ENCODE measurements around the gene PANX1. TPM values are rescaled to one million over a fixed set of nuclear protein-coding genes. Genes with fewer than 3 reads are reported as not detected.

The PANX1 gene
- total RNA-seq, 1 experiment from 2014 or later = 21.9 TPM

DNA sequence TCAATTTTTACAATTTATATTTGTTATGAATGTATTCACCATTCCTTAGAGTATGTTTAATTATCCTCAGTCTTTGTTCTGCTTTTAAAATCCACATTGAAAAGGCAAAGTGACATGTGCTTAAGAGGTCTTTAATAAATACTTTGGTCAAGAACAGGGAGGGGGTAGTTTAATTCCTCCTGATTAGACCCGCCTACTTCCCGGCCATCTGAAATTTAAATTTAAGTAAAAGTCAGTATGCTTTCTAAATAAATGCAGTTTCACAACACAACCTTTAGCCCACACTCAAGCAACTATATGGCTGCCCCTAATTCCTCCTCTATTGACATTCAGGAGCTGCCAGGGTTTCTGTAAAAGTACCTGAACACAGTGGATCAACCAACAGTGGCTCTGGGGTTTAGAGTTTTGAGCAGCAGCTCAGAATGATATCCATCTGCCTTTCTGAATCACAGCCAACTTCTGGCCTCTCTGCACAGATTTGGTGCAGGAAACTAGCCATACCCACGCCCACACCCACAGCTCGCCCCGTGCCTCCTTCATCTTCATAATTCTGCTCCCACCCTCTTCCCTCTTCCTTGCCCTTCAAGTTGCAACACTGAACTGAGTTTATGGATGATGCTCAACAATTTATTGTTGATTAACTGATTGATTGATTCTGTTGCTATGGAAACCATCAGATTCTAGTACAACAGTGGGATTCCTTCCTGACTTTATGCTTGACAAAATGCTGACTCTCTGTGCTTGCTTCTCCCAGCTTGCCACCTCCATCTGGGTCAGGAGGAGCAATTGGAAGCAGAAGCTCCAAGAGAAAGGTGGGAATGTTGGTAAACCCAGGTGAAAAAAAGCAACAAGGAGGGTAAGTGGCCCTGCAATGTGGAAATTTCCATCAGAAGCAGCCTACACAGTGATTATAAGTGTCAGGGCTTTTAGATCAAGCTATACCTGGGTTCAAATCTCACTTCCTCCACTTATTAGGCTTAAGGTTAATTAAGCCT is 70.8 kb downstream of the PANX1 start:
- Histone ChIP-seq H3K4me2 (ENCODE audit: low read length) (no peak overlapping the region), H3K36me3 (ENCODE audit: control insufficient read depth in 1 of 2, insufficient read depth in 2 of 2, low read length in 2 of 2) (no peaks in the 10 kb centered on the region), H3K27ac (ENCODE audit: low read depth, low read length) (no peak overlapping the region), H3K4me1 (ENCODE audit: control insufficient read depth in 1 of 2, insufficient read depth in 2 of 2, low read length in 2 of 2) (no peaks in the 10 kb centered on the region; a peak in 1 of 4 replicates), H3K9me3 (ENCODE audit: control insufficient read depth in 1 of 2, insufficient read depth in 1 of 2, low read depth in 1 of 2, low read length in 2 of 2) (no peaks in the 10 kb centered on the region), H4K20me1 (ENCODE audit: insufficient read depth) (no peaks in the 10 kb centered on the region), H3K9me2 (ENCODE audit: insufficient read depth) (no peaks in the 10 kb centered on the region), H3K27me3 (ENCODE audit: insufficient read depth, low read length) (no peaks in the 10 kb centered on the region), H3K4me3 (replicated peaks in 1 of 2; ENCODE audit: low read depth in 1 of 2, low read length in 2 of 2) (no peak overlapping the region), H3K79me2 (ENCODE audit: insufficient read depth, low read length) (no peaks in the 10 kb centered on the region), H3K9ac (ENCODE audit: low read length) (no peak overlapping the region), H2AFZ (ENCODE audit: low read depth, low read length, poor library complexity, severe bottlenecking) (no peak overlapping the region)
- ChIA-PET CTCF (no interaction called here), POLR2A (no interaction called here), RAD21 (ENCODE audit: low non-redundant PET in 1 of 2, low total read pairs in 2 of 2, uncharacterized antibody in 2 of 2, unreplicated experiment in 2 of 2) (no interaction called here)
- intact Hi-C loops (cut with micrococcal nuclease) = no loop called here
- no peak for ATAC-seq
- no peak for TF ChIP-seq SRF (IDR thresholded peaks at IDR 0.05; ENCODE audit: low read depth)
- TF ChIP-seq TCF7L2 (IDR thresholded peaks at IDR 0.05; ENCODE audit: borderline replicate concordance, extremely low read depth, insufficient read depth, insufficient read length) = no peak
- TF ChIP-seq, protein P1, sequence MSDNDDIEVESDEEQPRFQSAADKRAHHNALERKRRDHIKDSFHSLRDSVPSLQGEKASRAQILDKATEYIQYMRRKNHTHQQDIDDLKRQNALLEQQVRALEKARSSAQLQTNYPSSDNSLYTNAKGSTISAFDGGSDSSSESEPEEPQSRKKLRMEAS (IDR thresholded peaks at IDR 0.05) = no peak
- TF ChIP-seq ZFX (IDR thresholded peaks at IDR 0.05) = no peak
- TF ChIP-seq POLR2AphosphoS5 (IDR thresholded peaks at IDR 0.05; ENCODE audit: low read depth, low read length) = no peak
- no peak for TF ChIP-seq EZH2phosphoT487 (IDR thresholded peaks at IDR 0.05; ENCODE audit: borderline replicate concordance)
- TF ChIP-seq, protein P2, sequence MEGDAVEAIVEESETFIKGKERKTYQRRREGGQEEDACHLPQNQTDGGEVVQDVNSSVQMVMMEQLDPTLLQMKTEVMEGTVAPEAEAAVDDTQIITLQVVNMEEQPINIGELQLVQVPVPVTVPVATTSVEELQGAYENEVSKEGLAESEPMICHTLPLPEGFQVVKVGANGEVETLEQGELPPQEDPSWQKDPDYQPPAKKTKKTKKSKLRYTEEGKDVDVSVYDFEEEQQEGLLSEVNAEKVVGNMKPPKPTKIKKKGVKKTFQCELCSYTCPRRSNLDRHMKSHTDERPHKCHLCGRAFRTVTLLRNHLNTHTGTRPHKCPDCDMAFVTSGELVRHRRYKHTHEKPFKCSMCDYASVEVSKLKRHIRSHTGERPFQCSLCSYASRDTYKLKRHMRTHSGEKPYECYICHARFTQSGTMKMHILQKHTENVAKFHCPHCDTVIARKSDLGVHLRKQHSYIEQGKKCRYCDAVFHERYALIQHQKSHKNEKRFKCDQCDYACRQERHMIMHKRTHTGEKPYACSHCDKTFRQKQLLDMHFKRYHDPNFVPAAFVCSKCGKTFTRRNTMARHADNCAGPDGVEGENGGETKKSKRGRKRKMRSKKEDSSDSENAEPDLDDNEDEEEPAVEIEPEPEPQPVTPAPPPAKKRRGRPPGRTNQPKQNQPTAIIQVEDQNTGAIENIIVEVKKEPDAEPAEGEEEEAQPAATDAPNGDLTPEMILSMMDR (IDR thresholded peaks at IDR 0.05 in 2 of 3, conservative IDR thresholded peaks at IDR 0.05 in 1 of 3; ENCODE audit: borderline replicate concordance in 1 of 3, insufficient read depth in 1 of 3, low read depth in 2 of 3, low read length in 2 of 3) = no peak
- no peak for TF ChIP-seq ZNF274 (IDR thresholded peaks at IDR 0.05; ENCODE audit: low read depth, low read length)
- TF ChIP-seq, protein P3, sequence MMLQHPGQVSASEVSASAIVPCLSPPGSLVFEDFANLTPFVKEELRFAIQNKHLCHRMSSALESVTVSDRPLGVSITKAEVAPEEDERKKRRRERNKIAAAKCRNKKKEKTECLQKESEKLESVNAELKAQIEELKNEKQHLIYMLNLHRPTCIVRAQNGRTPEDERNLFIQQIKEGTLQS (IDR thresholded peaks at IDR 0.05) = no peak
- no peak for TF ChIP-seq CEBPB (IDR thresholded peaks at IDR 0.05; ENCODE audit: low read depth)
- TF ChIP-seq RAD21 (IDR thresholded peaks at IDR 0.05; ENCODE audit: low read depth) = no peak
- DNase-seq (ENCODE audit: low read depth, low spot score) = no peak
- no TSS peak for BruUV-seq (replicated peaks)

All from HCT116 (cell line).